ENCODE data around the gene UCMA.

GRCh38 chr10:13241613-13242012 lies 7.4 kb upstream of the UCMA start:
- TF ChIP-seq CREB1 (IDR thresholded peaks at IDR 0.05; ENCODE audit: low read depth) (no peak), TEAD4 (IDR thresholded peaks at IDR 0.05) (no peak), REST (IDR thresholded peaks at IDR 0.05; ENCODE audit: low read depth) (no peak), FOXM1 (IDR thresholded peaks at IDR 0.05; ENCODE audit: borderline replicate concordance, low read depth) (no peak), RAD21 (IDR thresholded peaks at IDR 0.05; ENCODE audit: low read depth) (no peak), EP300 (IDR thresholded peaks at IDR 0.05; ENCODE audit: borderline replicate concordance) (no peak), CEBPB (IDR thresholded peaks at IDR 0.05) (no peak), ZBTB7A (IDR thresholded peaks at IDR 0.05; ENCODE audit: low read depth) (no peak), YY1 (IDR thresholded peaks at IDR 0.05; ENCODE audit: low read depth) (no peak)
